GM21619 (cell line): Measurements from ENCODE around the gene BCL6B.

Experiments used
- ATAC-seq: cut with Tn5 transposase; IDR thresholded peaks from one replicate; pipeline ENCODE4 v1.9.1; 2021; ENCODE audit not compliant: unreplicated experiment

Gene BCL6B

GRCh38 chr17:7007143-7007542, 15.7 kb upstream of the BCL6B start:
- ATAC-seq, result no peak

- ATAC-seq, result no peak
Measured at GRCh38 chr17:7010523-7010922, 12.3 kb upstream of the BCL6B start.

GRCh38 chr17:7011415-7011814, 11.4 kb upstream of the BCL6B start:
- no peak for ATAC-seq

GRCh38 chr17:7011942-7012254, 11.0 kb upstream of the BCL6B start:
- no peak for ATAC-seq

- ATAC-seq, result peak; percentile 74
Measured at GRCh38 chr17:7014261-7014994, 8.4 kb upstream of the BCL6B start.

- peak; percentile 14 for ATAC-seq
Measured at GRCh38 chr17:7014995-7015958, 7.6 kb upstream of the BCL6B start.

- ATAC-seq, result no peak
Measured at GRCh38 chr17:7016418-7016817, 6.4 kb upstream of the BCL6B start.

GRCh38 chr17:7016886-7017826, 5.7 kb upstream of the BCL6B start:
- ATAC-seq, result no peak

- ATAC-seq, result no peak
Measured at GRCh38 chr17:7017827-7018200, 5.0 kb upstream of the BCL6B start.

GRCh38 chr17:7018331-7018964, 4.4 kb upstream of the BCL6B start:
- ATAC-seq, result no peak

GRCh38 chr17:7019367-7019766, 3.5 kb upstream of the BCL6B start:
- no peak for ATAC-seq

GRCh38 chr17:7019839-7020519, 2.9 kb upstream of the BCL6B start:
- no peak for ATAC-seq

- no peak for ATAC-seq
Measured at GRCh38 chr17:7020894-7021664, 1.8 kb upstream of the BCL6B start.

GRCh38 chr17:7021993-7022778, 664 bp upstream of the BCL6B start:
- peak; percentile 49 for ATAC-seq

GRCh38 chr17:7023576-7024401, 939 bp downstream of the BCL6B start:
- peak; percentile 50 for ATAC-seq

GRCh38 chr17:7024402-7024785, 1.5 kb downstream of the BCL6B start:
- no peak for ATAC-seq

GRCh38 chr17:7025245-7025644, 2.4 kb downstream of the BCL6B start:
- ATAC-seq, result no peak
